Cardiac muscle cell (in vitro differentiated cells and primary cell): ENCODE results near the gene LYPD6. TPM values are rescaled to one million over a fixed set of nuclear protein-coding genes. Genes with fewer than 3 reads are reported as not detected.
A peak's percentile ranks its signal among the peaks of the same experiment; 100 is the strongest.

Experiments used
- DNase-seq, 2 donors: peaks; one replicate each; pipeline versions ENCODE4 v3.0.0 to v3.0.0-alpha.2; 2010 to 2017; ENCODE audit warnings: low read depth in 1 of 2, low spot score in 1 of 2
- H3K27ac ChIP-seq: fragments of 200-600 bp; sonication (generic); 2 replicates; pipeline ENCODE4 v1.5.1; 2016
- H3K27me3 ChIP-seq: fragments of 200-600 bp; sonication (generic); 2 replicates; pipeline ENCODE4 v1.6.0; 2016; ENCODE audit warnings: control low read depth
- H3K36me3 ChIP-seq: fragments of 200-600 bp; sonication (generic); 2 replicates; pipeline ENCODE4 v1.5.1; 2016; ENCODE audit warnings: control low read depth
- H3K4me1 ChIP-seq: fragments of 200-600 bp; sonication (generic); 2 replicates; pipeline ENCODE4 v1.8.1; 2017; ENCODE audit warnings: low read depth, mild to moderate bottlenecking, mixed run types
- H3K4me3 ChIP-seq: fragments of 200-600 bp; sonication (generic); 2 replicates; pipeline ENCODE4 v1.5.1; 2016; ENCODE audit warnings: mild to moderate bottlenecking
- H3K9me3 ChIP-seq: fragments of 200-600 bp; sonication (generic); 2 replicates; pipeline ENCODE4 v1.5.1; 2017; ENCODE audit warnings: low read depth, mild to moderate bottlenecking, control low read depth
- CTCF ChIP-seq: IDR thresholded peaks from 2 replicates; pipeline ENCODE4 v1.5.1; 2012; ENCODE audit warnings: low read depth, mild to moderate bottlenecking, low read length
- polyA plus RNA-seq: library from polyadenylated mRNA; unstranded; fragments of >200 nt; fragmentation: Nextera tagmentation; extraction: Ambion mirVana; gene quantifications from 2 replicates; pipeline ENCODE4 v1.2.1, GENCODE V29; 2016
- total RNA-seq: library from RNA; depleted of rRNA; stranded (reverse); fragments of >200 nt; gene quantifications from 2 replicates; pipeline ENCODE4 v1.2.3, GENCODE V29; 2016

The LYPD6 gene
- total RNA-seq: 7.6 and 10.7 TPM in 2 replicates
- 5.8 and 7.4 TPM in 2 replicates for polyA plus RNA-seq

- Histone ChIP-seq H3K36me3 (no peaks in the 10 kb centered on the region), H3K4me1 (no peaks in the 10 kb centered on the region), H3K27ac (peak within 1 kb of the TSS; percentile 74), H3K27me3 (no peaks in the 10 kb centered on the region), H3K9me3 (no peaks in the 10 kb centered on the region), H3K4me3 (peak within 1 kb of the TSS; percentile 95)
- peak; percentile 78 to 95 for DNase-seq
- no peak for TF ChIP-seq CTCF
These were observed at the start of gene LYPD6 for GRCh38 chr2:149330127-149331022. TSS of gene LYPD6 (plus strand) at chr2:149330587. CDS start at chr2:149437709, 107,122 bp downstream.

GRCh38 chr2:149281441-149281840 lies 48.9 kb upstream of the LYPD6 start:
- no peak for DNase-seq
- no peaks in the 10 kb centered on the region for H3K36me3 ChIP-seq
- H3K4me3 ChIP-seq: no peak overlapping the region
- no peak overlapping the region for H3K27ac ChIP-seq
- no peak for TF ChIP-seq CTCF
- no peaks in the 10 kb centered on the region for H3K4me1 ChIP-seq
- no peaks in the 10 kb centered on the region for H3K27me3 ChIP-seq
- no peaks in the 10 kb centered on the region for H3K9me3 ChIP-seq

GRCh38 chr2:149290662-149291061 lies 39.7 kb upstream of the LYPD6 start:
- peak in 1 of 2 donors; percentile 5 for DNase-seq
- Histone ChIP-seq H3K36me3 (no peaks in the 10 kb centered on the region), H3K9me3 (no peaks in the 10 kb centered on the region), H3K27ac (no peak overlapping the region), H3K27me3 (no peaks in the 10 kb centered on the region), H3K4me1 (peaks cover 12% of the 10 kb centered on the region), H3K4me3 (no peak overlapping the region)
- TF ChIP-seq CTCF: no peak

- no peak for TF ChIP-seq CTCF
- no peaks in the 10 kb centered on the region for H3K36me3 ChIP-seq
- no peak overlapping the region for H3K4me3 ChIP-seq
- no peaks in the 10 kb centered on the region for H3K9me3 ChIP-seq
- H3K27me3 ChIP-seq: no peaks in the 10 kb centered on the region
- no peak for DNase-seq
- peaks cover 12% of the 10 kb centered on the region for H3K4me1 ChIP-seq
- no peak overlapping the region for H3K27ac ChIP-seq
These were observed 38.5 kb upstream of the LYPD6 start for GRCh38 chr2:149291881-149292280.

GRCh38 chr2:149296031-149296430 lies 34.4 kb upstream of the LYPD6 start:
- Histone ChIP-seq H3K36me3 (no peaks in the 10 kb centered on the region), H3K9me3 (no peaks in the 10 kb centered on the region), H3K4me3 (no peak overlapping the region), H3K27me3 (no peaks in the 10 kb centered on the region), H3K4me1 (peaks cover 2% of the 10 kb centered on the region), H3K27ac (no peak overlapping the region)
- no peak for DNase-seq
- TF ChIP-seq CTCF: no peak
